HG03558 (cell line): Measurements from ENCODE around the gene IDI1.
"Not testable (repeated sequence)": the region's sequence is repeated elsewhere in the genome, so short reads cannot be mapped to it uniquely, and the experiment has no call there.

ENCODE experiments used
- ATAC-seq: cut with Tn5 transposase; IDR thresholded peaks from one replicate; pipeline ENCODE4 v1.9.1; 2021; ENCODE audit warnings: moderate number of reproducible peaks; ENCODE audit not compliant: unreplicated experiment; ENCODE audit errors: extremely low read depth

The IDI1 gene

DNA sequence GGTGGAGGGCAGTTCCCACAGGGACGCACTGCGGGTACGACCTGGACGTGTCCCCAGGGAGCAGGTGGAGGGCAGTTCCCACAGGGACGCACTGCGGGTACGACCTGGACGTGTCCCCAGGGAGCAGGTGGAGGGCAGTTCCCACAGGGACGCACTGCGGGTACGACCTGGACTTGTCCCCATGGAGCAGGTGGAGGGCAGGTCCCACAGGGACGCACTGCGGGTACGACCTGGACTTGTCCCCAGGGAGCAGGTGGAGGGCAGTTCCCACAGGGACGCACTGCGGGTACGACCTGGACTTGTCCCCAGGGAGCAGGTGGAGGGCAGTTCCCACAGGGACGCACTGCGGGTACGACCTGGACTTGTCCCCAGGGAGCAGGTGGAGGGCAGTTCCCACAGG, 10.2 kb downstream of the IDI1 start:
- ATAC-seq: not testable (repeated sequence)

DNA sequence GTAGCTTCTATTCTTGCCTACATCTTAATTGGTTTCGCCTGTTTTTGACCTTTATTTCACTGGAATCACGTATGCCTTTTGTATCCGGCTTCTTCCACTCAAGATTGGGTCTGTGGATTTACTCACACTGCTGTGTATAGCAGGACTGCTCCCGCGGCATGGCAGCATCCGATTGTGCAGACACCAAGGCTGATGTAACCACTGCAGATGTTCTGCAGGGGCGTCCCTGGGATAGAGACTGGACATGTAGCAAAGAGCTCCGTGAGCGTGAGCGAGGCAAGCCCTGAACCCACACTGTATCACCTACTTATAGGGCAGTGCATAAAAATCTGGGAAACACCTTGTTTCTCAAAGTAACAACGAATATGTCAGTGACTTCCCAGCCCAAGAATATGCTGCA, 11.8 kb downstream of the IDI1 start:
- no peak for ATAC-seq

DNA sequence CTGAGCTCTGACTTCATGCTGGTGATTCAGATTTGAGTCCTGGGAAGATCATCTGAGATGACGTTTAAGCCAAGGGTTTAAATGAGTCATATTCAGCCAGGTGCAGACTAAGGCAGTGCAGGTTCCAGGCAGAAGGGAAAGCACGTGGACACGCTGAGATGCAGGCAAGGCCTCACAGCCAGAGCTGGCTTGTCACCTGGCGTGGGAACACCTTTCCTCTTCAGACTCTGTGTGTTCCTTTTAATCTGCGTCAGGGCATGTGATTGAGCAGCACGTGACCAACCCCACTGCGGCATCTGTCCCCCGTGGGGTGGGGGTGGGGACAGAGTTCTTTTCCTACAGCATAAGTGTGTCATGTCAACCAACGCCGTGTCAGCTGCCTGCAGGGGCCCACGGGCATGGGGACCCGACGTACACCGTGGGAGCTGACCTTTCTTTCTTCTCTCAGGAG, 12.6 kb downstream of the IDI1 start:
- ATAC-seq: no peak

DNA sequence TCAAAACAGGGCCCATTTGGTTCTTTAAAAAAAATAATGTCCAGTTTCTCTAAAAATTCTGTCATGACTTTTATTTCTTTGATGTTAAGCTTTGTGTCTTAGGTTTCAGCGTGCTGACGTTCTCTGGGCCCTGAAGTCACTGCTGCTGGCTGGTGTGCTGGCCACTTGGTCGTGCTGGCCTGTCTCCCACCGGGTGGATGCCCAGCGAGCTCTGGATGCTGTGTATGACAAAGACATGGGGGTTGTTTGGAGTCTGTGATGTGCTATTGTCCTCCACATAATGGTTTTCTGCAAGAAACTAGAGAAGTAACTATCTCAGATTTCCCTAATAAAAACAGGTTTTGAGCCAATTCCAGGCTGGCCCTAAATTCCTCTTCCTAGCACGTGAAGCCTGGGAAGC, 13.7 kb downstream of the IDI1 start:
- no peak for ATAC-seq

DNA sequence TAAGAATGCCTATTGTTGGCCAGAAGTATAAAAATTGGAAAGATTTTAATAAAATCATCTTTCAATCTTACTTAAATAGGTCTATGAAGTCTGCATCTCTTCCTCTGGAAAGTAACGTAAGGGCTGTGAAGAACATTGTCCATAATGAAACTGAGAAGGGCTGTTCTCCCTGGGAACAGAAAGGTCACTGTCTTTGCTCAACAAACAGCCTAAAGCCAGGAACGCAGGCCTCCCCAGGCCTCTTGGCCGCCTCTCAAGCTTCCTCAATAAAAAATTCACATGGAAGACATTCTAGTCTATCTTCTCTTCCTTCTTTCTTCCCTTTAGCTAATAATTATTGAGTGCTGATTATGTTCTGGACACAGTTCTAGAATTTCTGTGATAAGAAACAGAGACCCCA, 14.2 kb downstream of the IDI1 start:
- ATAC-seq: no peak

DNA sequence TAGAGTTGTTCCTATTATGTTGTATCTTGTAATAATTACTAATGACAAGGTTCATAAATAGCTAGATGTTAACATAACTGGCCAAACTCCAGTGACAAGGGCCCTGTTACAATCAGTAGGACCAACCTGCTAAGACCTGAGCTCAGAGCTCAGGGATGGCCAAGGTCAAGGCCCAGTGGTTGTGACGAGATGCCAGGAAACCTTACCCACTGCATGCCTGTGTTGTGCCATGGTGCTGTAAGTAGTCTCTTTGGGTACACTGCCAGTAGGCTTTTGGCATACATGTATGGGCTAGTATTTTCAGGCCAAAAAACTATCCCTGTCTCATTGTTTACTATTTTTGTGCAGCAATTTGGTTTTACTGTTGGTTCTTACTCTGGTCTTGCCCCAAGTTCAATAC, 15.3 kb downstream of the IDI1 start:
- no peak for ATAC-seq

DNA sequence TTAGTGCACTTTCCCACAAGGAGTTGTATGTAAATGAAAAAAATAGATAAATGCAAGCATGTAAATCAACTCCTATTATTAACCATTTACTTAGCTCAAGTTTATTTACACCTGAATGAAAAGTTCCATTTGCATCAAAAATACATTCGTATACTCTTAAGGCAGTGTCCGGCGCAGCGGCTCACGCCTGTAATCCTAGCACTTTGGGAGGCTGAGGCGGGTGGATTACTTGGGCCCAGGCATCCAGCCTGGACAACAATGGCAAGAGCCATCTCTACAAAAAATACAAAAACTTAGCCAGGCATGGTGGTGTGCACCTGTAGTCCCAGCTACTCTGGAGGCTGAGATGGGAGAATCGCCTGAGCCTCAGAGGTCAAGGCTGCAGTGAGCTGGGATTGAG, 19.1 kb downstream of the IDI1 start:
- ATAC-seq: no peak

DNA sequence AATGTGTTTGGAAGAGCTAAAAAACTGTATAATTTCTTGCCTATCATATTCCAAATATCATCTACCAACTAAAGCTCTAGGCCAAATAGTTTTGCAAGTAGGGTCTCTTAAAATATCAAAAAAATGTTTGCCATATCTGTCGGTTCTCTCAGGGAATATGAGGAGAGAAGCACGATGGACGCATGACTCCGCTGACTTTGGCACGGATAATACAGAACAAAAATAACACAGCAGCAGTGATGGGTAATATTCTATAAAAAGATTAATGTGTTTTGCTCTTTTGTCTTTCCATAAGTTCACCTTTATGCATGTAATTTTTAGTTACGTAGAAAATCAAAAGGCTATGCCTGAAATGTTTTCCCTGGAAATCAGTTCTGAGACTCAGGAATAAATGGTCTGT, 22.3 kb downstream of the IDI1 start:
- ATAC-seq: no peak

DNA sequence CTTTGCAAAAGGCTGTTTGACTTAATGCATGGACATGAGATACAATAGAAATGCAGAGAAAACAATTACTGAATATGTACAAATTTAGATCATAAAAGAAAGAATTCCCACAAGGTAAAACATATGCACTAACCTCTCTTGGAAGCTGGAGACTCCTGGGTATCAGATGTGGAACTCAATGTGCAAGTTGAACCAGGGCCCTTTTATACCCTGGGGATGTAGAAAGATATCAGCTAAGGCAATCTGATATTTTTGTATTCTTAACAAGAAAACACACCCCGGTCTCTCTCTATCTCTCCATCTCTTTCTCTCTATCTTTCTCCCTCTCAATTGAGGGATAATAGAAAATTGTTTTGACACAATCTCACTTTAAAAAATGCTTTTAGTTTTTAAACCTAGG, 23.2 kb downstream of the IDI1 start, which contains the start of gene IDI2:
TSS of gene IDI2 (minus strand) at position 177 of the 400 bp plus-strand sequence. CDS start 1,136 bp downstream, outside the sequence.
- ATAC-seq: no peak

DNA sequence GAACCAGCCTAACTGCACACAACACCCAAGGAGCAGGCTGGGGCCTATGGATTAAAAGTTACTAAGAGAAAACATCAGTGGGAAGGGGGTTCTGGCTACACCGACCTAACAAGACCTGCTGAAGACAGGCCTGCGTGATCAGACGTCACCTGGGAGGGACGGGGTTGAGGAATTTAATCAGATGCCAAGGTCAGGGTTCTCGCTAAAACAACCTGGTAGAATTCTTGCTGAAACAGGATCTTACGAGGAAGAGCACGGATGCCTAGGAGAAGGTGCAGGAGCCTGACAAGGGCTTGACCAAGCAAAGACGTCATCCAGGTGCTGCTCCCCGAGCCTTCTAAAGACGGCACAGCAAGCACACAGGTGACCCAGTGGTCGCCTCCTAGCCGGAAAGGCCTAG, 24.8 kb downstream of the IDI1 start:
- no peak for ATAC-seq

DNA sequence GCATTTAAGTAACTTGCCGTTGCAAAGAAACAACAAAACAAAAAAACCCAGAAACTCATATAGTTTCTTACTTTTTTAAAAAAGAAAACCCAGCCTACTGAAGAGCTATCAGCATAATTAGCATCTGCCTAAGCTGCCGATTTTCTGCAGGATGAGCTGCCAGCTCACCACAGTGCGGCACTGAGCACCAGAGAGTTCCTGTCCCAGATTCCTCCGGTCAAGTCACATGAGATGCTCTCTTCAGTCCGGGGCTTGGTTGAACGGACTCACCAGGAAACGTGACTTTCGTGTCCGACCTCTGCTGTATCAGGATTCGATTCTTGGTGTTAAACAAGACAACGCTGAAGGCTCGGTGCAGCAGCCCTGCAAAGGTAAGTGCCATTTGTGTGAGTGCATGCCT, 26.5 kb downstream of the IDI1 start:
- ATAC-seq: no peak

DNA sequence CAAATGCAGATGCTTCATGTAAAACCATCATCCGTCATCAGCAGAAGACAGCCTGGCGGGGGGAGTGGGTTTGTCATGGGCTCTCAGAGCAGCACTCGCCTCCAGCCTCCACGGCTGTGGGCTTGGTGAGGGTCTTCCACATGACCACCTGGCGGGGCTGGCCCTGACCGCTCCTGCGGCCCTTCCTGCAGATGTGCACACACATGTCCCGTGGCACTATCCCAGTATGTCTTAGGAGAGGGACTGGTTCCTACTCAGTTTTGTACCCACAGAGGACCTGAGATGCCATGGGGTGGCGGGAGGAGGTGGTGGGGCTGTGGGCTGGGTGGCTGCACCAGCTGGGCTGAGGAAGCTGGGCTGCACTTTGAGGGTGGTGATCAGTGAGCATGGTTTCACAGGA, 28.0 kb downstream of the IDI1 start:
- no peak for ATAC-seq

DNA sequence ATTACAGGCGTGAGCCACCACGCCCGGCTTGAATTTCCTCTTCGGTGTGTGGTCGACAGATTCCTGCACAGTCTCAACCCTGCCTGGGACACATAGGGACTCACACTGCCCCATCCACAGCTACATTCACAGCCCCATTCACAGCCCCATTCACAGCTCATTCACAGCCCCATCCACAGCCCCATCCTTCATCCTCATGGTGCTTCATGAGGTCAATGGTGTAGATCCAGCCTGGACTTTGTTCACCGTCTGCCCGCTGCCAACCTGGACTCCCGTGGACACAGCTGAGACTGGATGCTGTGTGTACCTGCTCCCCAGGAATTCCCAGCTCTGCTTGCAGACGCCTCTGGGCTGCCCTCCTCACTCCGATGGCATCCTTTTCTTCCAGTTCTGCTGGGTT, 28.5 kb downstream of the IDI1 start:
- no peak for ATAC-seq

DNA sequence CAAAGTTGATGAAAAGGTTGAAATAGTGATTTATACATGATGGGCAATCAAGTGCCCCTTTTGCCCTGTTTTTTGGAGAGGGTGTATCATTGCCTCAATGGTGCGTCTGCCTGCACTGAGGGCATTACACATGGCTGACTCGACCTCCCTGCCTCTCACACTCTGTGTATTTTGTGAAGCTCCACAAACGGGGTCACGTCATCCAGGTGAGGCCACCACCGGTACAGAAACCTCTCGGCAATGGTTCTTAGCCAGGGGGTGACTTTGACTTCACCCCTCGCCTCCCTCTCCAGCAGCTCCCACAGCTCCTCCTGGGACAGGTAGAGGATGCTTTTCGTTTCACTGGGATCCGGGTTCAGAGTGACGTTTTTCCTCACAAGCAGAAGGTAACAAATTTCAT, 29.6 kb downstream of the IDI1 start:
- ATAC-seq: no peak

DNA sequence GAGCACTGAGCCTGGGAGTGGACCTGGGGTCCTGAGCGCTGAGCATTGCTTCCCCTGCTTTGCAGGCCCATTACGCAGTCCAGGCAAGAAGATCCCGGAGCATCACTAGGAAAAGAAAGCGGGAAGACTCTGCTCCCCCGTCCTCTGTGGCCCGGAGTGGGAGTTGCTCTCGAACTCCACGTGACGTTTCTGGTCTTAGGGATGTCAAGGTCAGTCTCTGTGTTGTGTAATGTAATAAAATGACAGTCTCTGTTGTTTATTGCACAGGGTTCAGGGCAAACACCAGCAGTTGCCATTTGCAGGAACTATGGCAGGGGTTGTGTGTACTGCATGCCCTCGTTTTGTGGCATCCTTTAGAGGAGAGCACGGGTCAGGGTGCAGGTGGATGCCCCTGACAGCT, 33.2 kb downstream of the IDI1 start:
- no peak for ATAC-seq

DNA sequence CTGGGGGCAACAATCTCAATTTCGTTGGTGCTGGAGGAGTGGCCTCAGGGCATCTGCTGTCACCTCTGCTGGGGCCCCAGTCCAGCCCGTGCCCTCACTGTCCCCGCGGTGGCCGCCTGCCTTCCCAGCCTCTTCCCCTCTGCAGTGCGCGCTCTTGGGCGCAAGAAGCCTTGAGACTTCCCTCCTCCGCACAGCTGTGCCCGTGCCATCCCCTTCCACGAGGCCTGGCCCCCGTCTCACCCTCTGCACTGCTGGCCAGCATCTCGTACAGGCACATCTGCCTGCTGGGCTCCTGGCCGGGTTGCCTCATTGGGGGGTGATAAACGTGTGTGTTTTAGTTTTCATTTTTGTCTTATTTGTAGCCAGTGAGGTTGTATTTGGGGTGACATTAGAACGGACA, 37.2 kb downstream of the IDI1 start:
- no peak for ATAC-seq

DNA sequence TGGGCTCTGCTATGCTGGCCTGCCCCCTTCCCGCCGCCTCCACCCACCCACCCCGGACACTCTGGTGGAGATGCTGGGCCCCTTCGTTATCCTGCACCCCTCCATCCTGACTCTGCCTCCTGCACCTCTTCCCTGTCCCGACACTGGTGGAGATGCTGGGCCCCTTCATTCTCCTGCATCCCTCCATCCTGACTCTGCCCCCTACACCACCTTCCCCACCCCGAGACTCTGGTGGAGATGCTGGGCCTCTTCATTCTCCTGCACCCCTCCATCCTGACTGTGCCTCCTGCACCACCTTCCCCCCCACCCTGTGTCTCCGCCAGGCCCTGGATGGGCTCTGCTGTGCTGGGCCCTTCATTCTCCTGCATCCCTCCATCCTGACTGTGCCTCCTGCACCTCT, 38.2 kb downstream of the IDI1 start:
- ATAC-seq: no peak

DNA sequence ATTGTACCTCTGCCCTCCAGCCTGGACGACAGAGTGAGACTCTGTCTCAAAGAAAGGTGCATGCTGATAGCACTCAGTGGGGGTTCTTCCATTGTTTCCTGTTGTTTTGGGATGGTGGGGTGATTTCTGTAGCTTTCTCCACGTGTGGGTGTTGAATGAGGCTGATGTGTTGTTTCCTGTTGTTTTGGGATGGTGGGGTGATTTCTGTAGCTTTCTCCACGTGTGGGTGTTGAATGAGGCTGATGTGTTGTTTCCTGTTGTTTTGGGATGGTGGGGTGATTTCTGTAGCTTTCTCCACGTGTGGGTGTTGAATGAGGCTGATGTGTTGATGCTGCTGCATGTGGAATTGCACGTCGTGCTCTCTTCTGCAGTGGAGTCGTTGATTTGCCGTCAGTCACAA, 39.0 kb downstream of the IDI1 start:
- ATAC-seq: not testable (repeated sequence)

DNA sequence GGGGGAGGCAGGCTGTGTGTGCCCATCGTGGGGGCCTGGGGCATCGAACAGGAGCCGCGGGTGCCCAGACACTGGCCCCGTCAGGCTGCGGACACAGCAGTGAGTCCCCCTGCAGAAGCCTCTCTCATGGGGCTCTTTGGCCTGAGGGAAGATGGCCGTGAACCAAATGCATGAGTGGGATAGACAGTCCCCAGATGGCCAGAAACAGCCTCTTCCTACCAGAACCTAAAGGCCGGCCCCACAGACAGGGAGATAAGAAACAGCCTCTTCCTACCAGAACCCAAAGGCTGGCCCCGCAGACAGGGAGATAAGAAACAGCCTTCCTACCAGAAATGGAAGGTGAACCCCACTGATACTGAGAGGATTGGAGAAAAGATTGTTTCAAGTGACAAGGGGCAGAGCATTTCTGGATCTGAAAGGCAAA, 39.8 kb downstream of the IDI1 start:
- ATAC-seq: no peak

DNA sequence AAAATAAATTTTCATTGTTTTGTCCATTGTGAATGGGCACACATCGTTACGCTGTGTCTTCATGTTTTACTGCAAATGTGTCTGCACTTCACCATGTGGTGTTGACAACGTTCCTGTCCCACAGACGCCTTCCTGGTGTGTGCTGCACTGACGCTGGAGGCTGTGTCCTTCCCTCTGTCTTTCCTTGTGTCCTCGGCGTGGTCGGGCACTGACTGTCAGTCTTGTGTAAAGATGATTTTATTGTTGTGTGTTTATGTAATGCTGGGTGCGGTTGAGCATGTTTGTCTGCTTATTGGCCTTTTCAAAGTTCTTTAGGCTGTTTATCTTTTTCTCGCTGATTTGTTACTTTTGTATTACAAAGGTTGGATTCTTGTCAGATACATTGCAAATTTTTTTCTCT, 41.3 kb downstream of the IDI1 start:
- no peak for ATAC-seq

DNA sequence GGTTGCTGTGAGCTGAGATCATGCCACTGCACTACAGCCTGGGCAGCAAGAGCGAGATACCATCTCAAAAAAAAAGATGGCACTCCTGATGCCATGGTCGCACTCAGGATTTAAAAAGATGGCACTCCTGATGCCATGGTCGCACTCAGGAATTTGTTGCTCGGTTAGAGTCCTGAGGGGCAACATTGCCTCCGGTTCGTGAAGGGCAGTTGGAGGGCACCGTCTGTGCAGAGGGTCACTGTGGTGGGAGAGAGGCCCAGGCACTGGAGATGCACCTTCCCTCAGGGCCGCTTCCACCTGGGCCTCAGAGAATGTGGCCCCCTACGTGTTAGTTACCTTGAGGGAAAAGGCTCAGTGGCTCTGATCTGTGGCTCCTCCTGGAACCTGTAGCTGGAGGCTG, 42.3 kb downstream of the IDI1 start:
- no peak for ATAC-seq

DNA sequence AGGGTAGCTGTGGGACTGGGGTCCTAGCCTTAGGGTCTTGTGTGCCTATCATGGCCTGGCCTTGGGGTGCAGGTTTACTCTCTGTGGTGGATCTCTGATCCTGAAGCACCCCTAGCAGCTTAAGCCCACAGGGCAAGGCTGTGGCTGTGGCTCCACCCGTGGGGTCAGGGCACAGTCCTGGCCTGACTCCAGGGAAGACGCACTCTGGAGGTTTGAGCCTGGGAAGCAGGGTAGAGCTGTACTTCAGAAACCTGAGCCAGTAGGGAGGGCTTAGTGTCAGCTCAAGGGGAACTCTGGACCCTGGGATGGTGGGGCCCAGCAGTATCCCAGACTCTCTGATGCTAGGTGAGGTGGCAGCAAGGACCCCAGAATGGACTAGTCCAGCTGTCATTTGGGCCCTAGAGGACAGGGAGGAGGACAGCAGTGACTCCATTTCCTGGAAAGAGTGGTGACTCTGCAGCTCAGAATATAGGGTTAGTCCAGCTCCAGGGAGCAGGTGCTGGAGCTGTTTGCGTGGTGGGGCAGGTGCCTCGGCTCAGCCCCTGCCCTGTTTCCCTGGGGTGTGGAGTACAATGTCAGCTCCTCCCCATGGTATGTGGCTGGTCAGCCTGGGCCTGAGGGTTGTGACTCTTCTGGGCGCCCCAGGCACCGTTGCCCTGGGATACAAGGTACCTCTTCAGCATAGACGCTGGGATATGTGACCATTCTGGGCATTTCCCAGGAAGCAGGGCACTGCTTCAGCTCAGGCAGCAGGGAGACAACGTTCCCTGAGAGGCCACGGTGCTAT, 44.8 kb downstream of the IDI1 start:
- ATAC-seq: no peak
